ENCODE data around the gene C6orf89. TPM values are rescaled to one million over a fixed set of nuclear protein-coding genes. Genes with fewer than 3 reads are reported as not detected.

C6orf89 gene
- total and polyA plus RNA-seq, 2 of the 13 experiments (the other 11 are each of a cell fraction or from before 2014, with no cell fraction given) = 22.1 to 32.2 TPM

DNA sequence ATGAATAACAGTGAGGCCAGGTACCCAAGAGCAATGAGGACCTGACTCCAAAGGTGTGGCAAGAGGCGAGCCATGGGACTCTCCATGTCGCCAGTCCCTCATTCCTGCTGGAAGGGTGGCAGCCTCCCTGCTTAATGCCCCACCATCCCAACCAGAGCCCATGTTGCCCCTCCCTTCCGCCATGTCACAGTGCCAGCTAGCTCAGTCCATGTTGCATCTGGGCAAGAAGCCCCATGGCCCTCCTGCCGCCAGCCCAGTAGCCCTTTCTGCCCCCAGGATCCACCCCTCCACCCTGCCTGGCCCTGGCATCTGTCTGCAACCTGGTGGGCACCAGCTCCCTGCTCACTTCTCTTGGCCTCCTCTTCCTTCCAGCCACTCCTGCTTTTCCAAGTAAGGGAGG lies 40.5 kb upstream of the C6orf89 start:
- Histone ChIP-seq H3K36me3 (replicated peaks in 1 of 2; ENCODE audit: control insufficient read depth in 1 of 2, insufficient read depth in 2 of 2, low read length in 2 of 2) (no peaks in the 10 kb centered on the region), H3K4me1 (ENCODE audit: insufficient read depth, low read length) (peaks cover 24% of the 10 kb centered on the region), H3K9me3 (ENCODE audit: low read length) (no peaks in the 10 kb centered on the region), H3K27me3 (ENCODE audit: control insufficient read depth in 1 of 2, insufficient read depth in 2 of 2, low read length in 2 of 2) (peaks cover 5 to 11% of the 10 kb centered on the region in 2 experiments), H3K4me3 (replicated peaks in 1 of 3; ENCODE audit: insufficient read depth in 1 of 3, low read depth in 2 of 3, low read length in 3 of 3) (no peak overlapping the region), H3K27ac (ENCODE audit: extremely low read length, insufficient read depth, low read length) (no peak overlapping the region), H3K9ac (ENCODE audit: insufficient read depth, low read depth, low read length) (no peak overlapping the region), H4K20me1 (ENCODE audit: insufficient read depth, low read length) (no peaks in the 10 kb centered on the region), H3K79me2 (ENCODE audit: insufficient read depth, low read length) (no peaks in the 10 kb centered on the region), H3K4me2 (ENCODE audit: low read depth, low read length) (no peak overlapping the region), H2AFZ (ENCODE audit: low read length) (no peak overlapping the region)
- ChIA-PET POLR2A (no interaction called here), CTCF (ENCODE audit: low intra/inter-chr PET ratio, low total read pairs) (no interaction called here)
- no TSS peak for BruUV-seq (replicated peaks)
- no peak for ATAC-seq
- in situ Hi-C loops (cut with HindIII; ENCODE audit: extremely low pct_ligation_motif_present, low pct_unique_long_range_greater_than_20kb) (no loop called here), intact Hi-C loops (cut with micrococcal nuclease; ENCODE audit: unreplicated experiment) (no loop called here)
- WGBS (ENCODE audit: low lambda C conversion rate) = 53% methylated on average over 4 of the region's 4 CpGs
- TF ChIP-seq NCOA5 (CRISPR knock-in tag; IDR thresholded peaks at IDR 0.05) = no peak
- no peak for TF ChIP-seq U2AF2 (IDR thresholded peaks at IDR 0.05; ENCODE audit: low read depth, low read length)
- no peak for TF ChIP-seq ZNF12 (CRISPR knock-in tag; IDR thresholded peaks at IDR 0.05)
- no peak for TF ChIP-seq FOSL2 (CRISPR knock-in tag; IDR thresholded peaks at IDR 0.05)
- no peak for TF ChIP-seq ZNF570 (CRISPR knock-in tag; IDR thresholded peaks at IDR 0.05; ENCODE audit: borderline replicate concordance)
- no peak for TF ChIP-seq HCFC1 (IDR thresholded peaks at IDR 0.05; ENCODE audit: low read depth, low read length)
- TF ChIP-seq HMGXB4 (CRISPR knock-in tag; IDR thresholded peaks at IDR 0.05; ENCODE audit: borderline replicate concordance in 1 of 2, low read depth in 1 of 2) = no peak
- no peak for TF ChIP-seq SOX13 (IDR thresholded peaks at IDR 0.05)
- no peak for TF ChIP-seq SOX13 (CRISPR knock-in tag; conservative IDR thresholded peaks at IDR 0.05 in 1 of 2, IDR thresholded peaks at IDR 0.05 in 1 of 2)
- TF ChIP-seq ZNF569 (CRISPR knock-in tag; IDR thresholded peaks at IDR 0.05; ENCODE audit: borderline replicate concordance) = no peak
- no peak for TF ChIP-seq FUBP1 (CRISPR knock-in tag; IDR thresholded peaks at IDR 0.05; ENCODE audit: borderline replicate concordance)
- TF ChIP-seq GLI4 (CRISPR knock-in tag; IDR thresholded peaks at IDR 0.05; ENCODE audit: borderline replicate concordance) = no peak
- TF ChIP-seq HNRNPK (IDR thresholded peaks at IDR 0.05; ENCODE audit: low read depth, low read length, poor library complexity, severe bottlenecking) = no peak
- TF ChIP-seq ZNF773 (CRISPR knock-in tag; IDR thresholded peaks at IDR 0.05; ENCODE audit: borderline replicate concordance) = no peak
- TF ChIP-seq ZNF788 (CRISPR knock-in tag; IDR thresholded peaks at IDR 0.05; ENCODE audit: borderline replicate concordance) = no peak
- no peak for TF ChIP-seq JUNB (CRISPR knock-in tag; IDR thresholded peaks at IDR 0.05; ENCODE audit: borderline replicate concordance)
- no peak for TF ChIP-seq ZNF501 (CRISPR knock-in tag; IDR thresholded peaks at IDR 0.05)
- TF ChIP-seq NR2F2 (IDR thresholded peaks at IDR 0.05; ENCODE audit: borderline replicate concordance, low read depth) = no peak
- TF ChIP-seq TCF12 (IDR thresholded peaks at IDR 0.05) = no peak
- TF ChIP-seq TCF12 (CRISPR knock-in tag; IDR thresholded peaks at IDR 0.05) = no peak
- no peak for TF ChIP-seq RARA (CRISPR knock-in tag; IDR thresholded peaks at IDR 0.05)
- no peak for TF ChIP-seq ZFP36 (IDR thresholded peaks at IDR 0.05; ENCODE audit: borderline replicate concordance, low read depth, low read length, partially characterized antibody)
- FAIRE-seq = no peak
- DNase-seq (ENCODE audit: low spot score) = no peak

Data from HepG2 (cell line).